GM19238 (cell line): ENCODE results near the gene SIMC1.
"Not testable (repeated sequence)": the region's sequence is repeated elsewhere in the genome, so short reads cannot be mapped to it uniquely, and the experiment has no call there.

ENCODE experiments used
- DNase-seq: peaks from one replicate; pipeline ENCODE4 v3.0.0; 2011; ENCODE audit warnings: low spot score; ENCODE audit not compliant: insufficient read length

SIMC1 gene

DNA sequence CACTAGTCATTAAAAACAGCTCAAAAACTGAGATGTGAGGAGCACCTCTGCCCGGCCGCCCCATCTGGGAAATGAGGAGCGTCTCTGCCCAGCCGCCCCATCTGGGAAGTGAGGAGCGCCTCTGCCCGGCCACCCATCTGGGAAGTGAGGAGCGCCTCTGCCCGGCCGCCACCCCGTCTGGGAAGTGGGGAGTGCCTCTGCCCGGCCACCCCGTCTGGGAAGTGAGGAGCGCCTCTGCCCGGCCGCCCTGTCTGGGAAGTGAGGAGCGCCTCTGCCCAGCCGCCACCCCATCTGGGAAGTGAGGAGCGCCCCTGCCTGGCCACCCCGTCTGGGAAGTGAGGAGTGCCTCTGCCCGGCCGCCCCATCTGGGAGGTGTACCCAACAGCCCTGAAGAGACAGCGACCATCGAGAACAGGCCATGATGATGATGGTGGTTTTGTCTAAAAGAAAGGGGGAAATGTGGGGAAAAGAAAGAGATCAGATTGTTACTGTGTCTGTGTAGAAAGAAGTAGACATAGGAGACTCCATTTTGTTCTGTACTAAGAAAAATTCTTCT, 23.7 kb upstream of the SIMC1 start:
- not testable (repeated sequence) for DNase-seq

DNA sequence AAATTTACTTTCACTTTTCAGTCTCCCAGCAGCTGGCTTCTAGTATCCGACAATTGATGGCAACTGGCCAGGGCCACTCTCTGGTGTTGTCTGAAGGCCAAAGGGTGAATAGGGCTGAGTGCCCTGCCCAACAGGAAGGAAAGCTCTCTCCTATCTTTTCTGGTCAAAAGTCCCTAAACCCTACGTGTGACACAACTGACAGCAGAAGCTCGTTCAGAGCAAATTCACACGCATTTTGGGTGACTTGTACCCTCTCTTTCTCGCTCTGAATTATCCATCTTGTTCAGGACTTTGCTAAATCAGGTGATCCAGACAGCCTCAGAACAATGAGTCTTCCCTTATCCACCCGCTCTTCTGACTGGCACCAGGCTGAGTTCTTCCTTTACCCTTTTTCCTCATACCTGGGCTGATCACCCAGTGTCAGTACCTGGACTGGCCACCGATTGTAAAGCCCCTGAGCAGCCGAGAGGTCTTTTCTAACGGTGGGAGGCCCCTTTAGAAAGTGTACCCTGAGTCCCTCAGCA, 21.8 kb upstream of the SIMC1 start:
- not testable (repeated sequence) for DNase-seq

DNA sequence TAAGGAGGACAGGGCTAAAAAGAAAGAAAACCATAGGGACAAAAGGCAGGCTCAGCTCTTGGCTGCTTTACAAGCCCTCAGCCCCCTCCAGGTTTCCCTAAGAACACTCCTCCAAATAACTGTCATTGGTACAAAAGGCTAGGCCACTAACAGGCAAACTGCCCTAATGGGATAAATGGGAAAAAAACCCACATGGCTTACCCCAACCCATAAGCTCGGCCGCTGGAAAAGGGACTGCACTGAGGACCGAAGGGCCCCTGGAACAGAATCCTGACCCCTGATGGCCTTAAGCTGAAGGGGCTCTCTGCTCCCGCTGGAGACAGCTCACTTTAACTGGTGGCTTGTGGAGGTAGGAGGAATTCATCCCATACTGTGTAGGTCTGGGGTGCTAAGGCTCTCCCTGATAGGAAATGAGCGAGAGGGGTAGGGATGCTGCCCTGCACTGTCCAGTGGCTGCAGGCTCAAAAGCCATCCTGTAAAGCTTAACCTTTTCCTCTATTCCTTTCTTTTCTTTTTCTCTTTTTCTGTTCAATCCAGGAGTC, 21.0 kb upstream of the SIMC1 start:
- not testable (repeated sequence) for DNase-seq

DNA sequence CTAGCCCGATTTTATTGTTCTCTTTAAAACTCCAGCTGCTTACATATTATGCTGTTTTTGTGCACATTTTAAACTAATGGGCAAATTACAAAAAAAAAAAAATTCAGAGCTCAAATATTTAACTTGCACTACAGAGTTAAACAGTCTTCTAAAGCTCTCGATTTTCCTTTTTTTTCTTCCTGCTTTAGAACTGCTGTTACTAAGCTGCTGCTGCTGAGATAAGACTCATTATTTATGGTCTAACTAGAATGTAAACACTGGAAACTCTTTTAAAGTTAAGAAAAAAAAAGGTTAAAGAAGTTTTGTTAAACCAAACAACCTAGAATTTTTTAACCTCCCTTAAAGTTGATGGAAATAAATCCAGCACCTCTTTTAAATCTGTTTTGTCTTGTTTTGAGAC, 20.5 kb upstream of the SIMC1 start:
- not testable (repeated sequence) for DNase-seq

DNA sequence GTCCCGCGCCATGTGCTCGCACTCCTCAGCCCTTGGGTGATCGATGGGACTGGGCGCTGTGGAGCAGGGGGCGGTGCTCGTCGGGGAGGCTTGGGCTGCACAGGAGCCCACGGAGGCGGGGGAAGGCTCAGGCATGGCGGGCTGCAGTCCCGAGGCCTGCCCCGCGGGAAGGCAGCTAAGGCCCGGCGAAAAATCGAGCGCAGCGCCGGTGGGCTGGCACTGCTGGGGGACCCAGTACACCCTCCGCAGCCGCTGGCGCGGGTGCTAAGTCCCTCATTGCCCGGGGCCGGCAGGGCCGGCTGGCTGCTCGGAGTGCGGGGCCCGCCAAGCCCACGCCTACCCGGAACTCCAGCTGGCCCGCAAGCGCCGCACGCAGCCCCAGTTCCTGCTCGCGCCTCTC, 16.2 kb upstream of the SIMC1 start:
- DNase-seq, result not testable (repeated sequence)

DNA sequence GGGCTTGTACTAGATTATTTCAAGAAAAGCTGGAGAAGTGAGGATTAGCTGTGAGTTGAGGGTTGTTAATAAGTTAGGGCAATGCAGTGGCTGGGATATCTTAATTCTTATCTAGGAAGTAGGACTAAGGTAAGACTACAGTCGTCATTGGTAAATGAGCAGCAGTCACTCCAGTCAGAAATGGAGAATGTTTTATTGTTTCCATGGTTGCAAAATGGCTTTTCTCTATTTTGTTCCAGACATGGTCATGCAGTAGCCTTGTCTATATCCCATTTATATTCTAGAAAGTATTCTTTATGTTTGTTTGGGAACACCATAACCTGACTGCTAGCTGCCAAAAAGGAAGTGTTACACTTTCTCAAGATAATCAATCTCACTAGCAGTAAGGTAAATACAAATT, 9.9 kb upstream of the SIMC1 start:
- not testable (repeated sequence) for DNase-seq

DNA sequence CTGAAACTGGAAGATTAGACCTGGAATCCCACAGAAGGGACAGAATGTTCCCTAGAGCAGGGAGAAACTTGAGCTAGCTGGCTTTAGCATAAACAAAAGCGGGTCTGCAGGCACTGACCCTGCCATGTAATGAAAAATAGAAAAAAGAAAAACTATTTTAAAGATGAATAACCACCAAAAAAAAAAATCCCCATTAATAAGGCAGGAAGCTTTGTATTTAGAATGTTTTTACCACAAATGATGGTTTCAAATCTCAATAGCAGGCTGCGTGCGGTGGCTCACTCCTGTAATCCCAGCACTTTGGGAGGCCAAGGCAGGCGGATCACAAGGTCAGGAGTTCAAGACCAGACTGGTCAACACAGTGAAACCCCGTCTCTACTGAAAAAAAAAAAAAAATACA, 5.0 kb upstream of the SIMC1 start:
- DNase-seq, result not testable (repeated sequence)

DNA sequence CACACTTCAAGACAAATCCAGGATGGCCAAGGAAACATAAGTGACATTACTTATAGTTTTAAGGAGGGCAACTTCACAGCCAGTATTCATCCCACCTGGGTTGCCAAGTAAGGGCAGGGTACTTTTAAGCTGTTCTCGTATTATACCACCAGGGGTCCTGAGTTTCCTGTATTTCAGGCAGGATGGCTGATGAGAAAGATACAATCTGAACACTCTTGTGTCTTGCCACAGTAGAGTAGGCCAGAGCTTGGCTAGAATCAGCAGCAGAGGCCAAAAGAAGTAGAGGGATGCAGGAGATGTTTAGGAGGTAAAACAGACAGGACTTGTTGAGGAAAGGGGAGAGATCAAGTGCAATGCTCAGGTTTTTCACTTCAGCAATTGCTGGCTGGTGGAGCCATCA, 3.1 kb upstream of the SIMC1 start:
- DNase-seq, result not testable (repeated sequence)

DNA sequence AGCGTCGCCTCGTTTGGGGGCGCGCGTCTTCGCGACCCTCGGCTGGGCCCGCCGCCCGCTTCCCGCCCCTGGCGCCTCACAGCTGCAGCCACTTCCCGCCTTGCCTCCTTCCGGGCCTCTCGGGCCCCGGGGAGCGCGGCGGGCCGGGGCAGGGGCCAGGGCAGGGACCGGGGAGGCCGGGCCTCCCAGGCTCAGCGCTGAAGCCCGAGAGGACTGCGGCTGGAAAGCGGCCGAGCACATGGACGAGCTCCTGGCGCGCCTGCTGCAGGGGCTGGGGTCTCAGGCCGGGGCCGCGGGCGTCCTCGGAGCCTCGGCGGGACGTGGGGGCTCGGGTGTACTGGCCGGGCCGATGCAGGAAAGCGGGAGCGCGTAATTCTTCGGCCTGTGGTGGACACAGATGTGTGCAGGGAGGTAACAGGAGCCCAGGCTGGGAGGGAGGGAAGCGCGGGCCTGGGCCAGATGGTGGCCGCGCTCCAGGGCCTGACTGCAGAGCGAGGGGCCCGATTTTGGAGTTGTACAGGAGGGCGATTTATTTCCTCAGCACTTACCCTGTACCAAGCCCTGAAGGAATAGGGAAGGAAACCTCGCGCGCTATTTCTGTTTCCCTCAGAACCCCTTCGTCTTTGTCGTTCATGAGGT, 540 bp downstream of the SIMC1 start:
- not testable (repeated sequence) for DNase-seq

DNA sequence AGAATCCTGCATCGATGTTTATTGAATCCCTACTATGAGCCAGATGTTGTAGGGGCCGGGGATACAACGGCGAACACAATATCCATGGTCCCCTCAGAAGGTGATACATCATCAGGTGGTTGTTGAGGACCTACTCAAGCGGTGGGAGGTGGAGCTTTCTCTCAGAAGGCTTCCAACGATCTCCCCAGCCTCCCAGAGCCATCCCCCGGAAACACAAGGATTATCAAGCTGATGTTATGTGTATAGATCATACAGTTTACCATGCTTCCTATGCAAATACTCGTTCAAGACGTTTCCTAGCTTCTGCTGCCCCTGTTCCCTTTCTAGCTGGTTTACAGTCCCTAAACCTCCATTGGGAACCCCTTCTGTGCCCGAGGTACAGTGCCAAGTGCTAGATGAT, 1.1 kb downstream of the SIMC1 start:
- not testable (repeated sequence) for DNase-seq

DNA sequence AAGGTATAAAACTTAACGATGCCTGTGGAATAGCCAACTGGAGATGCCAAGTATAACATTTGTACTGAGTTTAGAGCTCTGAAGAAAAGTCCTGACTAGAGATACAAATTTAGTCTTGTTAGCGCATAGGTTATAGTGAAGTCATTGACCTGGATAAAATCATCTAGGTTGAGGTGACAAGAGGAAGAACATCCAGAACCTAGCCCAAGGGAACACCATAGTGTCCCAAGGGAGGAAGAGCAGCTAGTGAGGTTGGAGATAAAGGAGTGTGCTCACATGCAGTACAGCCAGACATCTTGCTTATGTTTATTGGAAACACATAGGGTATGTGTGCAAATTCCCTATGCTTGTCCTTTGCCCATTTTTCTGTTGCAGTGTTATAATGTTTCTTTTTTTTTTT, 6.1 kb downstream of the SIMC1 start:
- not testable (repeated sequence) for DNase-seq

DNA sequence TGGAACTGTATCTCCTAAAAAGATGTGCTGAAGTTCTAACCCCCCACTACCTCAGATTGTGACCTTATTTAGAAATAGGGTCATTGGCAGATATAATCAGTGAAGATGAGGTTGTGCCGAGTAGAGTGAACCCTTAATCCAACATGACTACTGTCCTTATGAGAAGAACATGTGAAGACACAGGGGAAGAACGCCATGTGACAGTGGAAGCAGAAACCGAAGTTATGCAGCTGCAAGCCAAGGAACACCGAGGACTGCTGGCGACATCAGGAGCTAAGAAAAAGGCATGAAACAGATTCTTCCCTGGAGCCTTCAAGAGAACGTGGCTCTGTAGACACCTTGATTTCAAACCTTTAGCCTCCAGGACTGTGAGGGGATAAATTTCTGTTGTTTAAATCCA, 6.8 kb downstream of the SIMC1 start:
- not testable (repeated sequence) for DNase-seq

DNA sequence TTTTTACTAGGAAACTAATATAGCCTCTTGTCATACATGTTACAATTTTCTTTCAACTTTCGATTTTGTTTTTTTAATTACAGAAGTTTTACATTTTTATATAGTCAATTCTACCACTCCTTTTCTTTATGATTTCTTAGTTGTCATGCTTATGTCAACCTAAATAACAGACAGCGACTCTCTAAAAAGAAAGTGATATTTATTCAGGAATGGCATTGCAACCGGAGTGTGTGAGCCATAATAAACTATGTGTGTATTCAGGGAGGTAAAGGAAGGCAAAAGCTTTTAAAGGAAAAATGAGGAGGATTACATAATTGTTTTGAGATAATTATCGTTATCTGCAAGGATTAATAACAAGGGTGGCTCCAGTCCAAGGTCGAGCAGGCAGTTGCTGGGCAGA, 7.3 kb downstream of the SIMC1 start:
- DNase-seq, result not testable (repeated sequence)

DNA sequence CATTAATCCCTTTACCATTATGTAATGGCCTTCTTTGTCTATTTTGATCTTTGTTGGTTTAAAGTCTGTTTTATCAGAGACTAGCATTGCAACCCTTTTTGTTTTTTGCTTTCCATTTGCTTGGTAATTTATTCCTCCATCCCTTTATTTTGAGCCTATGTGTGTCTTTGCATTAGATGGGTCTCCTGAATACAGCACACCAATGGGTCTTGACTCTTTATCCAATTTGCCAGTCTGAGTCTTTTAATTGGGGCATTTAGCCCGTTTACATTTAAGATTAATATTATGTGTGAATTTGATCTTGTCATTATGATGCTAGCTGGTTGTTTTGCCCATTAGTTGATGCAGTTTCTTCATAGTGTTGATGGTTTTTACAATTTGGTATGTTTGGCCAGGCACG, 12.5 kb downstream of the SIMC1 start:
- DNase-seq, result not testable (repeated sequence)

DNA sequence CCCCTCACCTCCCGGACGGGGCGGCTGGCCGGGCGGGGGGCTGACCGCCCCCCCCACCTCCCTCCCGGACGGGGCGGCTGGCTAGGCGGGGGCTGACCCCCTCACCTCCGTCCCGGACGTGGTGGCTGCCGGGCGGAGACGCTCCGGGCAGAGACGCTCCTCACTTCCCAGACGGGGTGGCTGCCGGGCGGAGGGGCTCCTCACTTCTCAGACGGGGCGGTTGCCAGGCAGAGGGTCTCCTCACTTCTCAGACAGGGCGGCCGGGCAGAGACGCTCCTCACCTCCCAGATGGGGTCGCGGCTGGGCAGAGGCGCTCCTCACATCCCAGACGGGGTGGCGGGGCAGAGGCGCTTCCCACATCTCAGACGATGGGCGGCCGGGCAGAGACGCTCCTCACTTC, 13.9 kb downstream of the SIMC1 start:
- not testable (repeated sequence) for DNase-seq

DNA sequence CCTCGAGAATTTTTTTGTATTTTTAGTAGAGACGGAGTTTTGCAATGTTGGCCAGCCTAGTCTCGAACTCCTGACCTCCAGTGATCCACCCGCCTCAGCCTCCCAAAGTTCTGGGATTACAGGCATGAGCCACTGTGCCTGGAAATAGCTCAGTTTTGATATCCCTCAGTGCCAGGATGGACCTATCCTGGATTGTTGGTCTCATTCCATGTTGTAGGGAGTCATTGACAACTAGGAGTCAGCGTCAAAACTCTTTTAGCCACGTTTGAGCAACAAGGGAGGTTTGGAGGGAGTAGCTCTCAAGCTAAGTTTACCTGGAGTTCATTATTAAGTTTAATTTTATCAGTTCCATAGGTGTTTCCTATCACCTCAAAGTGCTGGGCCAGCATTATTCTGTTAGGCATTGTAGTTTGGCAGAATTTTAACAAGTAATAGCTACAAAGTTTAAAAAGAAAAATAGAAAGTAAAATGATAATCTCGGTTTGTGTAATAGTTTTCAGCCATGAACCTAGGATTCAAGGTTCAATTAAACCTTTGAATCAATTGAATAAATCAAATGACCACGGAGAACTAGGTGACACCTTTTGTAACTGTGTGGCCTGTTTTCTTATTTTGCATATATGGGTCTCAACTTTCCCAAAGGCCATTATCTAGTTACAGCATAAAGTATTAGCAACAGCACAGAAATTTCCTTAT, 15.3 kb downstream of the SIMC1 start:
- DNase-seq, result not testable (repeated sequence)

DNA sequence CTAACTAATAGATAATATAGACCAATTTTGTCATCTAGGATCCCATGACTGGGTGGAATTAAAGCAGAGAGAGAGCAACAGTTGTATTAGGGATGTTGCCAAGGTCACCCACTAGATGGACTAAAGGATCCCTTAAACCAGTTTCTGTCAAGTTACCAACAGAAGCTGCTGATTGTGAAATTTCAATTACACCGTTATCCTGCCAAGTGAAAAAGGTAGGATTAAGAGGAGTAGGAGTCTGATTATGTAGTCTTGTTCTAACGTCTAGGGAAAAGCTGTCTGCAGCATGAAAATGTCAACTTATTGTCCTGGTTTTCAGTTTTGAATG, 15.8 kb downstream of the SIMC1 start:
- DNase-seq, result not testable (repeated sequence)

DNA sequence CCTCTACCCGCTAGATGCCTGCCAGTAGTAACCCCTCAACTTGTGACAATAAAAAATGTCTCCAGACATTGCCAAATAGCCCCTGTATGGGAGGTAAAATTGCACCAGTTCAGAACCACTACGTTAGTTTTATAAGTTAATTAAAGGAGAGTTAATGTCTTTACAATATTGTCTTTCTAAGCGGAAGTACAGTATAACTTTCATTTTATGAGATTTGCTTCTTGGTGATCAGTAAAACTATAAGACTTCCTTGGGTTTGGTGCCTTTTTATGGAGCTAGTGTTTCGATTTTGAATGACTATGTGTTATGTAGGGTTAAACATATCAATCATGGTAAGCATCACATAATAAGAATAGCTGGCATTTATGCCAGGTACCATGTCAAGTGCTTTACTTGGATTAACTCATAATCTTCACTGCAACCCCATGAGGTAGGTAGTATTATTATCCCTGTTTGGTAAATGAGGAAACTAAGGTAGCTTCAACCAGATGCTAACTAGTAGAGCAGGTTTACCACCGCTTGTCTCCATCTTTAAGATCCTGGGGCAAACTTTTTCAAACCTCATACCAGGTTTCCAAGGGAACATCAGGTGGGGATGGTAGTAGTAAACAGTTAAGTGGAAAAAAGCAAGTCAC, 19.8 kb downstream of the SIMC1 start:
- not testable (repeated sequence) for DNase-seq

DNA sequence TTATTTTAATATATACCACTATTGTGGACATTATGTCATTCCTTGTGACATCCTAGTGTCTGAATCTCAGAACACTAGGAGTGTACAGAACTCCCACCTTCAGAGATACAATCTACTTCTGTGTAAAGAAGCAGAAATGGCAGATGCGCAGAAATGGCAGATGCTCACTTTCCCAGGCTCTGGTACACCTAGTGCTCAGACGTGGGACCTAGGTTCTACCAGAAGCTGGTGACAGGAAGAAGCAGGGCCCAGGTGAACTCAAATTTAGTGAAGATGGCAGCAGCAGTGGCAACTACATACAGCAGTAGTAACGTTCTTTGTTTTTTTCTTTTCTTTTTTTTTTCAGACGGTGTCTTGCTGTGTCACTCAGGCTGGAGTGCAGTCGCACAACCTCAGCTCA, 22.5 kb downstream of the SIMC1 start:
- DNase-seq, result not testable (repeated sequence)

DNA sequence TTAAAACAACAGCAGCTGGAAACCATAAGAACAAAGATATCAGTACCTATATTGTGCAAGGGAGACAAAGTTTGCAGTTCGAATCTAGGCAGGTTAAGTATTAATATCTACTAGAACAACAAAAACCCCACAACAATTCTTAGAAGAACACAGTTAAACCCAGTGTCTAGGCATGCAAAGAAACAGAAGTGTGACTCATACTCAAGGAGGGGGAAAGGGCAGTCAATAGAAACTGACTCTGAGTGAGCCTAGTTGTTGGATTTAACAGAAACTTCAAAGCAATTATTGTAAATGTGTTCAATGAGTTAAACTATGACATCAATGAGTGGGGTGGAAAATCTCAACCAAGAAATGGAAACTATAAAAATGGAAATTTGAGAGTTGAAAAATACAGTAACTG, 28.2 kb downstream of the SIMC1 start:
- not testable (repeated sequence) for DNase-seq

DNA sequence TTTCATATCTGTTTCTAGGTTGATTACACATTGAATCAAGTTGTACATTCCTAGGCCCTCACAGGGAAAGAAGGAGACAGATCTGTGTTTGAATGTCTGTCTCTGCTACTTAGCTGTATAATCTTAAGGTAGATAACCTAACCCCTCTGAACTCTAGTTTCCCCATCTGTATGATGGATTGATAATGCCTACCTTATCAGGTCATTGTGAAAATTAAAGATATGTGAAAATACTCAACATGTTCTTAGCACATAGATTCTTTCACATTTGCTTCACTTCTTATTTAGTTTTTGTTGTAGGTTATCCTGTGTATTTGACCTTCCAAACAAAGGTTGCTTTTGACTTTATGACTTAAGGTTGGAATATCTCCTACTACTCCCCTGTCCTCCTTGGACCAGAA, 50.8 kb downstream of the SIMC1 start:
- DNase-seq, result not testable (repeated sequence)
